Glutamatergic neuron (in vitro differentiated cells): Measurements from ENCODE around the gene ZNF277. TPM values are rescaled to one million over a fixed set of nuclear protein-coding genes. Genes with fewer than 3 reads are reported as not detected.

Source experiments
- DNase-seq: peaks from one replicate; pipeline ENCODE4 v3.0.0; 2022
- H3K27ac Mint-ChIP-seq: one replicate; pipeline ENCODE4 v1.8.0; 2020; ENCODE audit warnings: mild to moderate bottlenecking, mixed read lengths, inconsistent platforms; ENCODE audit not compliant: unreplicated experiment
- H3K27me3 Mint-ChIP-seq: one replicate; pipeline ENCODE4 v1.8.0; 2020; ENCODE audit warnings: mild to moderate bottlenecking, moderate library complexity, mixed read lengths, inconsistent platforms; ENCODE audit not compliant: unreplicated experiment
- H3K36me3 Mint-ChIP-seq: one replicate; pipeline ENCODE4 v1.8.0; 2020; ENCODE audit warnings: mild to moderate bottlenecking, mixed read lengths, inconsistent platforms; ENCODE audit not compliant: unreplicated experiment
- H3K4me1 Mint-ChIP-seq: one replicate; pipeline ENCODE4 v1.8.0; 2020; ENCODE audit warnings: mild to moderate bottlenecking, low read depth, mixed read lengths, inconsistent platforms; ENCODE audit not compliant: unreplicated experiment
- H3K4me3 Mint-ChIP-seq: one replicate; pipeline ENCODE4 v1.8.0; 2020; ENCODE audit warnings: mild to moderate bottlenecking, mixed read lengths, inconsistent platforms; ENCODE audit not compliant: unreplicated experiment
- H3K9me3 Mint-ChIP-seq: one replicate; pipeline ENCODE4 v1.8.0; 2020; ENCODE audit warnings: mild to moderate bottlenecking, moderate library complexity, mixed read lengths, inconsistent platforms; ENCODE audit not compliant: unreplicated experiment
- CTCF ChIP-seq: fragments of 200-600 bp; sonication (generic); IDR thresholded peaks from one replicate; pipeline ENCODE4 v1.5.0; 2021; ENCODE audit not compliant: partially characterized antibody, unreplicated experiment
- total RNA-seq: library from RNA; stranded (reverse); fragmentation: NEBNext Ultra II Directional; extraction: Animal tissue kit (Norgen Biotek cat#: 25700); gene quantifications from one replicate; pipeline ENCODE4 v1.2.1, GENCODE V29; 2021; ENCODE audit not compliant: unreplicated experiment

ZNF277 gene
- total RNA-seq, 1 donor from 2014 or later: 27.0 TPM

GRCh38 chr7:112167147-112167546 lies 39.3 kb upstream of the ZNF277 start:
- Mint-ChIP-seq H3K27ac (no peak overlapping the region), H3K27me3 (no peaks in the 10 kb centered on the region), H3K9me3 (no peaks in the 10 kb centered on the region), H3K4me1 (peaks cover 10% of the 10 kb centered on the region), H3K4me3 (no peak overlapping the region), H3K36me3 (no peaks in the 10 kb centered on the region)
- DNase-seq: no peak
- TF ChIP-seq CTCF: no peak

DNA sequence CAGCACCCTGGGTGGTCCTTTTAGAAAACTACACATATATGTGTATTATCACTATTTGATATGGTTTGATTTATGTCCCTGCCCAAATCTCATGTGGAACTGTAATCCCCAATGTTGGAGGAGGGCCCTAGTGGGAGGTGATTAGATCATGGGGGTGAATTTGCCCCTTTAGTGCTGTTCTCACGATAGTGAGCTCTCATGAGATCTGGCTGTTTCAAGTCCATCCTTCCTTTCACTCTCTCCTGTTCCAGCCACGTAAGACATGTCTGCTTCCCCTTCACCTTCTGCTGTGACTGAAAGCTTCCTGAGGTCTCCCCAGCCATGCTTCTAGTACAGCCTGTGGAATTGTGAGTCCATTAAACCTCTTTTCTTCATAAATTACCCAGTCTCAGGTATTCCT lies 37.6 kb upstream of the ZNF277 start:
- Mint-ChIP-seq H3K9me3 (no peaks in the 10 kb centered on the region), H3K4me3 (no peak overlapping the region), H3K27ac (no peak overlapping the region), H3K36me3 (no peaks in the 10 kb centered on the region), H3K4me1 (peaks cover 9% of the 10 kb centered on the region), H3K27me3 (no peaks in the 10 kb centered on the region)
- DNase-seq: no peak
- no peak for TF ChIP-seq CTCF

GRCh38 chr7:112171673-112172072 lies 34.8 kb upstream of the ZNF277 start:
- no peak for TF ChIP-seq CTCF
- Mint-ChIP-seq H3K9me3 (no peaks in the 10 kb centered on the region), H3K27ac (no peak overlapping the region), H3K36me3 (no peaks in the 10 kb centered on the region), H3K4me3 (no peak overlapping the region), H3K27me3 (no peaks in the 10 kb centered on the region), H3K4me1 (peaks cover 18% of the 10 kb centered on the region)
- no peak for DNase-seq

DNA sequence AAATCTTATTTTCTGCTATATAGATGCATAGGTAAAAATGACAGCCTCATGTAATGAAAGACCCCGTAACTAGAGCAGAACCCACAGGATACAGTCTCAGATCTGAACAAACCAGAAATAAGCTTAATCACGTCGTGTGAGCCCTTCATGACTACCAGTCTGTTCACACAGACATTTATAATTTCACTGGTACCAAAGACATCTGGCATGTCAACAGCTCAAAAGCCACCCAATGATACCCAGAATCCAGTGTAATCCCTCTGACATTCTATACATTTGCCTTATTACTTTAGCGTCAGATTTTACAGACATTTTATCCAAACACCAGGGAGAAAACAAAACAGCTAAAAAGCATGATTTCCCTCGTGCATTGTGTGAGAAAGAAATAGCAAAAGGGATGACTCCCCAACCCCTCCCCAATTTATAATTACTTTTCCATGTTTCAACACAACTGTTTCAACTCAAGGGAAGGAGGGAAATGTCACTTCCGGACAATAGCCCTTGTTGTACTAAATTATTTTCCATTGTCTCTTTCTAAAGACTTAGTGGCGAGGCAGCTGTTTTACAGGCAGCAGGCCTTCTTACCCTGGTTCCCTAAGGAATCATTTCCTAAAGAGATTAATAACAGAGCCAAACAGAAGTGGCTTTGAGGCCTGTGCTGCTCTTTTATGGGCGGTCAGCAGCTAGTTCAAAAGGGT lies 33.5 kb upstream of the ZNF277 start:
- Mint-ChIP-seq H3K4me3 (peak overlapping the region; percentile 43), H3K9me3 (no peaks in the 10 kb centered on the region), H3K36me3 (no peaks in the 10 kb centered on the region), H3K27ac (peak overlapping the region; percentile 97), H3K27me3 (no peaks in the 10 kb centered on the region), H3K4me1 (peaks cover 24% of the 10 kb centered on the region)
- DNase-seq: no peak
- TF ChIP-seq CTCF: no peak

- no peak for DNase-seq
- Mint-ChIP-seq H3K27ac (peak overlapping the region; percentile 97), H3K4me3 (peak overlapping the region; percentile 2), H3K27me3 (no peaks in the 10 kb centered on the region), H3K9me3 (no peaks in the 10 kb centered on the region), H3K4me1 (peaks cover 25% of the 10 kb centered on the region), H3K36me3 (no peaks in the 10 kb centered on the region)
- no peak for TF ChIP-seq CTCF
Observed at GRCh38 chr7:112173568-112173905, 33.0 kb upstream of the ZNF277 start.
